NCI-H748 (cell line): ENCODE measurements around the gene CLPSL1.

Experiments used
- DNase-seq: peaks from one replicate; lab custom pipeline; 2025; ENCODE audit not compliant: unreplicated experiment; lab: John Stamatoyannopoulos, UW

Gene CLPSL1

DNA sequence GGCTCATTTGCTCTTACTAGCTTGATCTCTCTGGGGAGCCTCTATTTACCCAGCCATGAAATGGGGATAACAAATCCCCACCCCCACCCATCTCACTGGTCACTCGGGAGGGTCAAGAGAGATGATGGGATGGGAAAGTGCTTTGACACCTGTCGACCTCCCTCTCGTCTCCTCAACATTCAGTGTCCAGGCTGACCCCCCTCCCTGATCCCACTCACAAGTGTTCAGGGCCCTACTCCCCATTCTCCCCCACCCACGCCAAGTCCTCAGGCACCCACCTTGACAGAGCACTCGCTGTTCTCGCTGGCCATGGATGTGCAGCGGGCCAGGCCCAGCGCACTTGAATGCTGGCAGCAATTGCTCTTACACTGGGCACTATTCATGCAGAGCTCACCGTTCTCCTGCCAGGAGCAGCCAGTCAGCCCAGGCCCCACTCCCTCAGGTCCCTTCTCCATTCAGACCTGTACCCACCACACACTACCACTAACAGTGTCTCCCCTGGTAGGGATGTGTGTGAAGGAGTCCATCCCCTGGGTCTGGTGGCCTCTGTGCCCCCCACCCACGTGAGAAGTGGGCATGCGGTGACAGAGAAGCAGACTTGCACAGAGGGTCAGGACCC is 14.7 kb downstream of the CLPSL1 start:
- DNase-seq: no peak

DNA sequence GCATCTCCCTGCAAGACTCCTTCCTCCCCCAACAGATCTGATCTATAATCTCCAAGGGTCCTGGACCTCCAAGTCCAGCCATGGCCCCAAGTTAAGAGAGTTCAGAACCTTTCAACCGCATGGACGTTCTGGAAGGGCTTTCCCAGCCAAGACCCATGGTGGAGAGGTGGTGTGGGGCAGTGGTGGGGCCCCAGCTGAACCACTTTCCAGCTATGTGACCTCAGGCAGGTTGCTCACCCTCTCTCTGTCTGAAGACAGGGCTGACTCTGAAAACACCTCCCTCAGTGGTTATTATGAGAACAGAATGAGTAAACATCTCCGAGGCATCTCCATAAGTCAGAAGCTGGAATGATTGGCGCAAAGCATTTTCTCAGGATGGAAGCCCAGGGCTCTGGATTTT is 15.4 kb downstream of the CLPSL1 start:
- no peak for DNase-seq

DNA sequence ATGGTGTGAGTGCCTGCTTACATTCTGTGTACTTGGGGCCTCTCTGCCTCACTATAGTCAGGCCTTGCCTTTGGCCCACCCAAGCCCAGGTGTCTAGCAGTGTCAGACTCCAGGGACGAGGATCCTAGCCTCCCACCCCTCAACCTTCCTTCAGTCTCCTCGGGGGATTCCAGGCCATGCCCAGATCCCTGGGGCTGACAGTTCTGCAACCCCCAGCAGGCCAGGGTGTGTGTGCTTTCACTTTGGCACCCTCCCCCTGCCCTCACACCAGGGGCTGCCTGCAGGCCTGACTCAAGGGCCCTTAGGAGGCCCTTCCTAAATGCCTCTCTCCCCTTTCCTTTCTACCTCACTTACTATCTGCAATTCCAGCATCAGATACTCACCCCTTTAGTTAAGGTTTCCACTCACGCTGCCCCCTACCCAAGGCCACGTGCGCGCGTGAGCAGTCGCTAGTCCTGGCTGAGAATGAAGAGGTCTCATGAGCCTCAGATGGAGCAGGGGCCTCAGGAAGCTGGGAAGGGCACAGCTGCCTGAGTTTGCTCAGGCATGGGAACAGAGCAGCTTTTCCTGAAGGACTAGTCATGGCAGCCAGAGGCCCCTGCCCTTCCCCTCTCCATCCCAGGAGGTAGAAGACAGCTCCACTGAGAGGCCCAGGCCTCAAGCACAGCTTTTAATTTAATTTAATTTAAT is 17.2 kb downstream of the CLPSL1 start:
- no peak for DNase-seq

DNA sequence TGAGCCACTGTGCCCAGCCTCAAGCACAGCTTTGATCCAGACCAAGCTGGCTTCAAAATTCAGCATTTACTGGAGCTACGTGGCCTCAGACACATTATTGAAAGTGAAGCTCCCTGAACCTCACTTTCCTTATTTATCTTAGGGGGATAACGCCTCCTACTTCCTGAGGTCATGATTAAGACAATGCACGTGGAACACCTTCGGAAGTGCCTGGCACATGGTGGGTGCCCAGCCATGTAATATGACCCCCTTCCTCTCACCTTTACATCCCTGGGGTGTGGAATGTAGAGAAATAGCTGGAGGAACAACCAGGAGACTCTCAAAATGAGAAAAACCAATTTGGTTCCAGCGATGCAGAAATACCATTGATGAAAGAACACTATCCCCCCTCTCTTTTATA is 17.9 kb downstream of the CLPSL1 start:
- no peak for DNase-seq

DNA sequence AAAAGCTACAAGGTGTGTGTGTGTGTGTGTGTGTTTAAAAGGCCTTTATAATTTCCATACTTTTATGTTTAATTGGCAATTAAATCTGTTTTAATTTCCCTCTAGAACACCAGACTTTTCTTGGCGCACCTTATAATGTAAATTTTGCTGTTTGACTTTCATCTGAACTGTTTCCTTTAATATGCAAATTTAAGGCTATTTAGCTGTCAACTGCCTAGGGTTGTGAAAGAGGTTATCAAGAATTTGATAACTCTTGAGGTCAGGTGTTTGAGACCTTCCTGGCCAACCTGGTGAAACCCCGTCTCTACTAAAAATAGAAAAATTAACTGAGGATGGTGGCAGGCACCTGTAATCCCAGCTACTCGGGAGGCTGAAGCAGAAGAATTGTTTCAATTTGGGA is 20.3 kb downstream of the CLPSL1 start:
- DNase-seq: no peak

DNA sequence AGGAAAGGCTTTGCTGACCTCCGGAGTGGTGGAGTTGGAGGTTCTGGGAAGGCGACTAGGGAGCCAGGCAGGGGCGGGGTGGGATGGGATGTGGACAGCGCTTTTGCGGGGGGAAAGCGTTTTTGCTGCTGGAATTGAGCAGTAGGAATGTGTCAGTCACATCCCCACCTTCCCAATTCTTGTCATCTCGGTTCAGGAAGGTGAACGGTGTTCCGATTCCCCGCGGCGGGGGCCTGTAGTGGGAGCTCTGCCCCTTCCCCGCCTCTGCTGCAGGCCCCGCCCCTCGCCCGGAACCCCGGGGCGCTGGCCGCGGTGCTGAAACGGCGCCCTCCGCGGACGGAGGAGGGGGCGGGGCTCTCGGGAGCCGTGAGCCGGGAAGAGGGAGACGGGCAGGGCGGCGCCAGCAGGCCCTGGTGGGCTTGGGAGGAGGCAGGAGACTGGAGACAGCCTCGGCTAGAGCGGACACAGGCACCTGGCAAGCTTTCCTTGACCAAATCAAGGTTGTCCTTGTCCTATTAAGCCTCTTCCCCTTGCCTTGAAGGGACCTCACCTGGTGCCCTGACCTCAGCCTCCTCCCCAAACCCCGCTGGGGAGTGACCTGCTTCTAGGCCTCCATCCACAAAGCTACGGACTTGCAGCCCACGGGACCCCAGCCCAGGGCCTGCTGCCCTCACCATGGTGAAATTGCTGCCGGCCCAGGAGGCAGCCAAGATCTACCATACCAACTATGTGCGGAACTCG is 24.3 kb downstream of the CLPSL1 start, which contains the start of gene LHFPL5:
TSS of gene LHFPL5 (plus strand) at position 357 of the 741 bp plus-strand sequence. CDS start at position 676, 319 bp downstream.
- peak; percentile 85 for DNase-seq

DNA sequence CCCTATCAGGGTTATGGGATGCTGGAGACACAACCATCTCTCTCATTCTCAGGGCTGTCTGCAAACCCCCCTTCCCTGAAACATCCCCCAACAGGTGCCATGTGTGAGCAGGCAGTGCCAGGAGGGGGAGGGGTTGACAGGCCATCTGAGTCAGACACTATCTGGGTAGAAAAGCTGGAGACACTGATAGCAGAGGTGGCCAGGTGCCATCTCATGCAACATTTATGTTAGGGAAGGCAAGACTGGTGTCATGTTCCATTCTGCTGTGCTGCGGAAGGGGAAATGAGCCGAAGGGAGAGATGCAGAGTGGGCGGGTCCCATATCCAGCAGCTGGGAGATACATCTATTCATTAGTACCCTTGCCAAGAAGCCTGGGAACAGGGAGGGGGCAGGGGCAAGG is 27.9 kb downstream of the CLPSL1 start:
- peak; percentile 95 for DNase-seq

DNA sequence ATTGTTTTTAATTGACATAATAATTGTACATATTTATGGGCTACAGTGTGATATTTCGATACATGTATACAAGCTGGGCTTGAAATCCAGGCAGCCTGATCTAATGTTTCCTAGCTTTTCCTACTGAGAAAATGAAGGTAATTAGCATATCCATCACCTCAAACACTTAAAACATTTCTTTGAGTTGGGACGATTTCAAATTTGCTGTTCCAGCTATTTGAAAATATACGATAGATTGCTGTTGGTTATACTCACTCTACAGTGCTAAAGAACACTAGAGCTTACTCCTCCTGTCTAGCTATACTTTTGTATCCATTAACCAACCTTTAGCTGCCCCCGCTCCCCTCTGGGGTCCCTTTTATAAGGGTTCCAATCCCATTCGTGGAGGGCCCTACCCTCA is 29.0 kb downstream of the CLPSL1 start:
- DNase-seq: no peak

DNA sequence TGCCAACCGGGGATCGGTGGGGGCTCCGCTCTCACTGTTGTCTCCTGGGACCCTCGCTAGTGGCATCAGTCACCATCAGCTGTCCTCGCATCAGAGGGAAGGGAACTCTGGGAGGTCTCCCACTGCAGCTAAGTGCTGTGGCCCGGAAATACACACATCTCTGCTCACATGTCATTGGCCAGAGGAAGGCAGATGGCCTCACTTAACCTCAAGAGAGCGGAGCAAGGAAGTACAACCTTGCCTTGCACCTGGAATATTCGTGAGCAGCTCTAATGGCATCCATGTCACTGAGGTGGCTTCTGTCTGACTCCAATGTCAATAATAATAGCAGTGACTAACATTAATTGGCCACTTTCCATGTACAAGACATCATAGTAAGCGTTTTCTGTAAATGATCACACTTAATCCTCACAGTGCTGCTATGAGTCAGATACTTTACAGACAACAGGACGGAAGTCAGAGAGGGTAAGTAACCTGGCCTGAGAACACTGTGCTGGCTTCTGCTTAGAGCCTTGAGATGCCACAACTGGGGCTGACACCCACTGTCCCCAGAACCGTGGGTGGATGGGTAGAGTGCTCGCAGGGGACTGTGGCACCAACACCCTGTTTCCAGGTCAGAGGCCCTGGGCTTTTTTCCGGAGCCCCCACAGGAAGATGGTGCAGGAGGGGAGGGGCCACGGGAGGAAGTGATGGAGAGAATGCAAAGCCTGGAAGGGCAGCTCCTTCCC is 30.3 kb downstream of the CLPSL1 start:
- DNase-seq: peak; percentile 28

DNA sequence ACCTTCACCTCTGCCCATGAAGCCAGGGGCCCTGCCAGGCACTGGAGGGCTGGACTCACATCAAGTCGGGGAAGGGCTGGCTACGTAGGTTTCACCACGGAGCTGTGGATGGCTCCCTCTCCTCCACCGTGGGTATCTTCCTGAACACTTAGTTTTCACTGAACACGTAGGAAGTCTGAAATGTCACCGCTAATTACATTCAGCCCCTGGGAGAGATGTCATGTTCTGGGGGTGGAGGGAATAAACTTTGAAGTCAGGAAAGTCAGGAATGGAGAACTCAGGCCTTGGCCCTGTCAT is 30.8 kb downstream of the CLPSL1 start:
- no peak for DNase-seq

DNA sequence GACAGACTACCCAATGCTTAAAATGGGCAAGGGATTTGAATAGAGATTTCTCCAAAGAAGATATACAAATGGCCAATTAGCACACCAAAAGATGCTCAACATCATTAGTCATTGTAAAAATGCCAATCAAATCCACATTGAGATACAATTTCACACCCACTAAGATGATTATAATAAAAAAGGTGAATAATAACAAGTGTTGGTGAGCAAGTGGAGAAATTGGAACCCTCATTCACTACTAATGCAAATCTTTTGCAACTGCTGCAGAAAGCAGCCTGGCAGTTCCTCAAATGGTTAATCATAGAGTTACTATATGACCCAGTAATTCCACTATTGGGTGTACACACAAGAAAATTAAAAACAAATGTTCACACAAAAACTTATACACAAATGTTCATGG is 36.7 kb downstream of the CLPSL1 start:
- no peak for DNase-seq

DNA sequence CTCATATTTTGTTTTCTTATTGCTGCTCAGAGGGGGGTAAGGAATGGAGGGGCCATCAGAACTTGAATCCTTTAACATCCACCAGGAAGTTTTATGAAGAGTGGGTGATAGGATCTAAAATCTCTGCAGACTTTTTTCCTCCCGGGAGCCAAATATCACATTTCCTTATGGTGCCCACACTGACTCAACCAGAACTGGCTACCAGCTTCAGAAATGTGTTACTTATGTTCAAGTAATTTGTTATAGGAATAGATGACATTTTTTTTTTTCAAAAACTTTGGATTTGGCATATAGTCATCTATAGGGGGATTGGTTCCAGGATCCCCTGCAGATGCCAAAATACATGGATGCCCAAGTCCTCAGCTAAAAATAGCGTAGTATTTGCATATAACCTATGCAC is 42.8 kb downstream of the CLPSL1 start:
- no peak for DNase-seq

DNA sequence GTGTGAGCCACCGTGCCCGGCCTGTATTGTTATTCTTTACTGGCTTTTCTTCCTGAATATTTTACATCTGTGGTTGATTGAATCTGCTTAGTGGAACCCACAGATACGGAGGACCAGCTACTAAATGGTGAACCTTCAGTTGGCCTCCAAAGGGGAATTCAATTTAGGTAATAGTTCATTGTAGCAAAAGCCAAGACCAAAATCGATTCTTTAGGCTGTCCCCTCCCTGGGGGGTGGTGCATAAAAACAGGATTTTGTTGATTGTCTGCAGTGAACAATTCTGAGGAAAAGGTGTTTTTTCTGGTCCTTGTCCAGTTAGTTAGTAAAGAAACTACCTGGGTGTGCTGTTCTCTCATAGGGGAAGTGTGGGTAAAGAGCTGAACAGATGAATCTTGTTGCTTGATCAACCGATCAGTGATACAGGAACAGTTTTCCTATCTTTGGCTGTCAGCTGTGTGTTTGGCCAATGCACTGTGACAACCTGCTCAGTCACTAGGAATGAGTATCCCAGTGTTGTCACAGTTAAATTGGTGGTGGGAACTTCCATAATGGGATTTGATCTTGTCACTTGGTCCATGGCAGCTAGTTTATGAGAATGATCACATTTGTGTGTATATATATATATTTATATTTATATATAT is 43.9 kb downstream of the CLPSL1 start:
- no peak for DNase-seq

DNA sequence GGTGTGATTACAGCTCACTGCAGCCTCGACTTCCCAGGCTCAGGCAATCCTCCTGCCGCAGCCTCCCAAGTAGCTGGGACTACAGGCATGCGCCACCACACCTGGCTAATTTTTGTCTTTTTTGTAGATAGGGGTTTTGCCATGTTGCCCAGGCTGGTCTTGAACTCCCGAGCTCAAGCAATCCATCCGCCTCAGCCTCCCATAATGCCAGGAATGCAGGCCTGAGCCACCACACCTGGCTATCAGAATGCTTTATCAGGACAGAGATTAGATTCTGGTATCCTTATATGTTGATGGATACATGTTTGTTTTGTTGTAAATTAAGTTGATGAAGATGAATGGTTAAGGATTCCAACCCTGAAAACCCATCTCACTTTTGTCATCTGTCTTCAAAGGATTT is 48.5 kb downstream of the CLPSL1 start:
- no peak for DNase-seq

DNA sequence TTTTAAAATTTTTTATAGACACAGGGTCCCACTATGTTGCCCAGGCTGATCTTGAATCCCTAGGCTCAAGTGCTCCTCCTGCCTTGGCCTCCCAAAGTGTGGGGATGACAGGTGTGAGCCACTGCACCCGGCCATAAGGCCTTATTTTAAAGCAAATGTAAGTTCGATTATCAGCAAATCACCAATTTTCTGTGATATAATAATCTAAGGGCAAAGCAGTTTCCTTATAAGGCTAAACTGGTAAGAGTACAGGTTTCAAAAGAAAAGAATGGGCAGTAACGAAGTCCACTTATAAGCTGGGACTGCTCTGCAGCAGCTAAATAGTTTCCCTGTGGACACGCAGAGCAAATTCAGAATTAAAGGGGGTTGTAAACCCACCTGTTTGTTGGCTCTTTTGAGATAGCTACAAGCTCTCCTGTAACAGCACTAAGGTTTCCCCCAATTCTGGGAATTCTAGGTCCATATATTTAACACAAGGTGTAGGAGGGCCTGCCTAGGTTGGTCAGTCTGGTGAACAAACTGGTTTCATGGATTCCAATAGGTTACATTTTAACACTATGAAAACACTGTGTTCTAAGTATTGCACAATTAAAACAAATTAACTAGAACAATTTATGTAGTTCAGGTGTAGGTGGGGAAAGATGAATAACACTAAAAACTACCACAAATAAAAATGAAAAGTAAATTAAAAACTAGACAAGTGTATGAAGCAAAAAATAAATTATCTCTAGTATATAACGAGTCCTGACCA is 50.6 kb downstream of the CLPSL1 start:
- DNase-seq: no peak

DNA sequence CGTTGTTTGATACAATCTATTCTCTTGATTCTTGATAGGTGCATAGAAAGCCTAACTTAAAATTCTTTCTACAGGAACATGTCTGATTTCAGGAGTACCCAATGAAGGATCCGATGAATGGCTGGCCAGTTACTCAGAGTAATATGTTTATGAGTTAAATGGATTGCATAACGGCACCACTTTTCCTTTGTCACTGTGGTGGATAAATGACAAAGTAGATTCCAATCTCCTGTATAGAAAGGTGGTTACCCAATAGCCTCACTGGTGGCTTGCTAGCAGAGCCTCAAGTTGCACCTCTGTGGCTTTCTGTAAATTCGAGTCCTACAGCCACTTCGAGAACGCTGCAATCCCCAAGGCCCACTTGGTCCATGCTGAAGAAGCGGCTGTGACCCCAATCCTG is 52.7 kb downstream of the CLPSL1 start:
- no peak for DNase-seq
